WTC11 (cell line): ENCODE results near the gene WASF3.

ENCODE experiments used
- ARID4B ChIP-seq: sonication (generic); formaldehyde crosslinking; IDR thresholded peaks from 2 replicates; pipeline ENCODE4 v1.8.0; 2023; ENCODE audit warnings: missing genetic modification reagents, mild to moderate bottlenecking, borderline replicate concordance
- CREM ChIP-seq: sonication (generic); formaldehyde crosslinking; IDR thresholded peaks from 2 replicates; pipeline ENCODE4 v1.8.1; 2022; ENCODE audit warnings: mild to moderate bottlenecking, missing genetic modification reagents, moderate library complexity
- CTCF ChIP-seq: fragments of 200-600 bp; IDR thresholded peaks from 2 replicates; pipeline ENCODE4 v1.8.0; 2022; ENCODE audit warnings: antibody characterized with exemption
- GRHL2 ChIP-seq: fragments of 250-450 bp; sonication (Bioruptor Pico); IDR thresholded peaks from 2 replicates; pipeline ENCODE4 v1.8.0; 2022; ENCODE audit warnings: mild to moderate bottlenecking, moderate library complexity; ENCODE audit not compliant: insufficient replicate concordance, severe bottlenecking
- NR1H2 ChIP-seq: sonication (generic); formaldehyde crosslinking; IDR thresholded peaks from 2 replicates; pipeline ENCODE4 v1.9.0; 2021; ENCODE audit warnings: mild to moderate bottlenecking, moderate library complexity, missing genetic modification reagents
- NR3C1 ChIP-seq: sonication (generic); formaldehyde crosslinking; conservative IDR thresholded peaks from 2 replicates; pipeline ENCODE4 v1.8.1; 2023; ENCODE audit warnings: low read depth, mild to moderate bottlenecking, missing genetic modification reagents
- SMAD4 ChIP-seq: sonication (generic); formaldehyde crosslinking; IDR thresholded peaks from 2 replicates; pipeline ENCODE4 v1.8.0; 2022; ENCODE audit warnings: mild to moderate bottlenecking, missing genetic modification reagents
- SP1 ChIP-seq: sonication (generic); formaldehyde crosslinking; conservative IDR thresholded peaks from 2 replicates; pipeline ENCODE4 v1.8.1; 2022; ENCODE audit warnings: missing genetic modification reagents
- USF2 ChIP-seq: sonication (generic); formaldehyde crosslinking; IDR thresholded peaks from 2 replicates; pipeline ENCODE4 v1.8.1; 2023; ENCODE audit warnings: mild to moderate bottlenecking, missing genetic modification reagents, moderate library complexity
- ZNF138 ChIP-seq: sonication (generic); formaldehyde crosslinking; conservative IDR thresholded peaks from 2 replicates; pipeline ENCODE4 v1.8.1; 2022; ENCODE audit warnings: mild to moderate bottlenecking, moderate library complexity, missing genetic modification reagents

GRCh38 chr13:26663791-26664190 lies 106.3 kb downstream of the WASF3 start:
- TF ChIP-seq SMAD4: no peak
- no peak for TF ChIP-seq CREM (CRISPR knock-in tag)
- no peak for TF ChIP-seq SP1
- TF ChIP-seq CTCF: no peak
- no peak for TF ChIP-seq ARID4B
- TF ChIP-seq GRHL2: no peak
- no peak for TF ChIP-seq ZNF138 (CRISPR knock-in tag)
- no peak for TF ChIP-seq NR3C1 (CRISPR knock-in tag)
- TF ChIP-seq USF2: no peak
- TF ChIP-seq NR1H2 (CRISPR knock-in tag): no peak
